HG03095 (cell line): ENCODE measurements around the gene EXO5.
"Not testable (repeated sequence)": the region's sequence is repeated elsewhere in the genome, so short reads cannot be mapped to it uniquely, and the experiment has no call there.

Experiments
- ATAC-seq: cut with Tn5 transposase; IDR thresholded peaks from one replicate; pipeline ENCODE4 v1.9.1; 2021; ENCODE audit warnings: moderate library complexity; ENCODE audit not compliant: unreplicated experiment

The EXO5 gene

GRCh38 chr1:40546957-40547356, 38.4 kb downstream of the EXO5 start:
- ATAC-seq: no peak

- no peak for ATAC-seq
Measured at GRCh38 chr1:40553017-40553416, 44.5 kb downstream of the EXO5 start.

GRCh38 chr1:40554807-40555206, 46.2 kb downstream of the EXO5 start:
- ATAC-seq: not testable (repeated sequence)

- no peak for ATAC-seq
Measured at GRCh38 chr1:40556121-40556520, 47.6 kb downstream of the EXO5 start.

- ATAC-seq: not testable (repeated sequence)
Measured at GRCh38 chr1:40558241-40558640, 49.7 kb downstream of the EXO5 start.

GRCh38 chr1:40562185-40562584, 53.6 kb downstream of the EXO5 start:
- ATAC-seq: no peak

- no peak for ATAC-seq
Measured at GRCh38 chr1:40563266-40563665, 54.7 kb downstream of the EXO5 start.

- ATAC-seq: no peak
Measured at GRCh38 chr1:40564506-40564905, 55.9 kb downstream of the EXO5 start.

- no peak for ATAC-seq
Measured at GRCh38 chr1:40564913-40565312, 56.3 kb downstream of the EXO5 start.
